HG03520 (cell line): ENCODE measurements around the gene TMEM171.

Source experiments
- ATAC-seq: cut with Tn5 transposase; IDR thresholded peaks from one replicate; pipeline ENCODE4 v1.9.1; 2021; ENCODE audit warnings: mild to moderate bottlenecking, moderate library complexity; ENCODE audit not compliant: unreplicated experiment

The TMEM171 gene

DNA sequence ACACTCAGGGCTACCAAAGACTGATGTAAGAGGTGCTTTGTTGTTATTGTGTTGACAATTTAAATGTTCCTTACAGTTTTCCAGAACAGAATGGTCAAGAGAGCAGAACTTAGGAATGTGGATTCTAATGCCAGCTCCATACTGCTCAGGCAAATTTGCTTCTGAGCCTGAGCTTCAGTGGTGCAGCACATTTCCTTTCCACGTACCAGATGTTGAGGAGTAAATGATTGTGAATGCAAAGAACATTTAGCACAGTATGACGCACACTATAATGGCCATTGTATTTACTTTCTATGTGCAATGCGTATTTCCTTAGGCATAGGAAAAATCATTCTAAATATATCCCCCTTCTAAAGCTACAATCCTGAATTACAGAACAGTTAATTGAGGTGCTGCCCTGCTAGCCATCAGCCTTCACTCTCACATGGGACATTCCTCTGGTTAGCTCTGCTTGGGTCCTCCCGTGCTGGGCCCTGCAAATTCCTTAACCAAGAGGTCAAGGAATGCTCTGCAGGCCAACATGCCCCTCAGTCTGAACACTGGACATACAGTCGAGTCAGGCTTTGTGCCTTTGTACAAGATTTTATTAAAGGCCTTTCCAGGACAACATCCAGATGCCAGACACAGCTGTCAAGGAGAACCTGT lies 31.5 kb downstream of the TMEM171 start:
- ATAC-seq: no peak

DNA sequence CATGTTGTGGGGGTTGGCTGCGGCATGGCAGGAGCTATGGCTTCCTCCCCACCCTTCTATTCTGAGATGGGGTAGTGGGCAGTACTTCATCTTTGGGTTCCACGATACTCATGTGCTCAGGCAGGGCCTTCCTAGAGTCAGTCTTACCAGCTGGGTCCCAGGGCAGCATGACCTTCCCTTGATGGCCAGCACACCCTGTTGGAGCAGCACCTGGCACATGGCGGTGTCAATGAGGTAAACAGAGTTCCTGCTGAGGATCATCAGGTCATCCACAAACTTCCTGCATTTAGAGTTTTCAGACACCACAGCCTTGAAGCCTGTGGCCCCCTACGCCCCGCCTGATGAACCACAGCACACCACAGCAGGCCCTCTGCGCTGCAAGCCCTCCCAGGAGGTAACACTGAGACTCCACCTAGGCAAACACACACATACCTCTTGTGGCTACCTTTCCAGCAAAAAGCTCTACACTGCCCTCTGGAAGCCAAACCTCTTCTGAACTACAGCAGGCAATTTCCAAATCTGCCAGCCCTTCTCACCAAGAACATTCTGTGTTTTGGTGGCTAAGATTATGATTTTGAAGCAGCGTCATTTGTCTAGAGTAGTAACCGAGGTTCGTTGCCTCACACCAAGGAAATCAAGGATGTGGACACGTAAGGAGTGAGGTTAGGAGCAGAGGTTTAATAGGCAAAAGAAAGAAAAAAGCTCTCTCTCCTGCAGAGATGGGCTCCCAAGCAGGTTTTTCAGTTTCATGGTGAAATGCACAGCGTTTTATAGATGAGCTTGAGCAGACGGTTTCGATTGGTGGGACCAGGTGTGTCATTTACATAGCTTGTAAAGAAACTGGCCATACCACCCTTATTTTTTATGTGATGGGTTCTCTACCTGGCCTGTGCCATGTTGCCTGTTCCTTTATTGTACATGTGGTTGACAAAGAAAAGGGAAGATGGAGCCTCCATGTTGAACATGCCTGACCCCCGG lies 32.3 kb downstream of the TMEM171 start:
- ATAC-seq: no peak

DNA sequence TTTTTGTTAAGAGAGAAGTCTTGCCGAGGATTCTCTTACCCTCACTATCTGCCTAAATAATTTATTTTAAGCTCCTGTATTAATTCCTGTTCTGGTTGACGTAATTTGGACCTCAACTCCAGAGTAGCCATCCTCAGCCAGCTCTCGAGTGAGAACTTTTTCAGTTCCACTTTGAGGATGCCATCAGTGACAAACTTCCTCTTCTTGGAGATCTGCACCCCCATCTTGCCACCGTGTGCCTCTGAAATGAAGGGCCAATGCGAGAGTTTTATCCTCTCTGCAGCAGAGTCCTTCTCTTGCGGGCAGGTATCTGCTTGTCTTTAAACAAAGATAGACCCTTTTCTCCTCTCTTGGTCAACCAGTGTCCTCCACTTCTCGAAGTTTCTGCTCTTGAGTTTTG lies 33.1 kb downstream of the TMEM171 start:
- no peak for ATAC-seq

DNA sequence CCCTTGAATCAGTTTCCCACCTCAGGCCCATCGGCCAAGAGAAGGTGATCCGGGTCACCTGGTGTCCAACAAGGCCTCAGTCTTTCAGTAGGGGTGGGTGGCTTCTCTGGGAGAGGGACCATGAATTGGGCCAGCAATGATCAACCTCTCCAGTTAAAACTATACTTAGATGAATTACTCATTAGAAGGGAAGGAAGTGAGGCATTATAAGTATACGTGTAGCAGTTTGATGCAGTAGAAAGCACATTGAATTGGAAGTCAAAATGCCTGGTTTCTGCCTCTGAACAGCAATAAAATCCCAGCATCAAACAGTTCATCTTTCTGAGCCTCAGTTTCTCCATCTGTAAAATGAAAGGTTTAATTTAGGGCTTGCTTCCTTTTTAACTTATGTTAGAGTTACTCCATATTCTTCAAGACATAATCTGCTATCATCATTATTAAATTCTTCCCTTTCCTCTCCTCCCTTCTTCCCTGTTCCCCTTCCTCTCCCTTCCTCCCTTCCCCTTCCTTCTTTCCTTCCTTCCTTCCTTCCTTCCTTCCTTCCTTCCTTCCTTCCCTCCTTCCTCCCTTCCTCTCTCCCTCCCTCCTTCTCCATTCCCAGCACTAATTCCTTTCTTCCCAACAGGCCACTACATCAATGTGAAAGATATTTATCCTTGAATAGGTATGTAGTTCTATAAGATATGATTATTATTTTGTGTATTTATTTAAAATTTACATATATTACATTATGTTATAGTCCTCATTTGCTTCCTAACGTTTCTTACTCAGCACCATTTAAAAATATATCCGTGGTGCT lies 34.0 kb downstream of the TMEM171 start:
- ATAC-seq: no peak

DNA sequence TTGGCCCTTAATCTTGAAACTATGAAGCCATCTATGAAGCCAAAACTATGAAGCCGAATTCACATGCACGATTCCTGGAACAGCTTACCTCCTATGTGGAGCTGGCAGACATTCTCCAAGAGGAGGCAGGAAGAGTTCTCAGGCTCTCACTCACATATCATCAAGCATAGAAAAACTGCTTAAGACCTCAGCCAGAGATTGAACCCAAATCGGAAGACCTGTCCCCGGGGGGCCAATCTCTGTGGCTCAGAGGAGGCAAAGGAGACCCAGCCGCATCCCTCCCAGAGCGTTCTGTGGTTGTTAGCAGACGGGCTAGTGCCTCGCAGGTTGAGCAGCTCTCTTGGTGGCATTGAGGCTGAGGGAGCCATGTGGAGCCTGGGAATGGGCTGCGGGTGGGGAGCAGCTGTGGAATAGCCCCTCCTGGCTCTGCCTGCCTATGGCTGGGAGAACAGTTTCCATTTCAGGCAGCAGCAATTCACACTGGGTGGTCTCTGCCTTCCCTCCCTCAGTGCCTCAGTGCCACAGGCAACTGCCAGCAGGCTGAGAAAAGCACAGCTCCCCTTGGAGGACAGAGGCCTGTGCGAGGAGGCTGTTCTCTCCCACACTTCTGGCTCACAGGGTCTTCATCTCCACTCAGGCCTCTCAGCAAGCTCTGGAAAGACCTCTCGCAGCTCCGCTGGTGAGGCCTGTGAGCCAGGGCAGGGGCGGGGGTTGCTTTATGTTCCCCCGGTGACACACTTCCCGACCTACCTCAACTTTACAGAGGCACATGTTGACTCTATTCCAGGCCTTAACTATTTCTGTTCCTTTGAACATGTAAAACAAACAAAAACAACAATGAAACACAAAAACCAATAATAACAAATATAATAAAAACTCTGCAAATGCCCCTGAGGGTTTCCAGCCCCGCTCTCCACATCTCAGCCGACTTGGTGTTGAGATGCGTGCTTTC lies 35.2 kb downstream of the TMEM171 start:
- no peak for ATAC-seq

DNA sequence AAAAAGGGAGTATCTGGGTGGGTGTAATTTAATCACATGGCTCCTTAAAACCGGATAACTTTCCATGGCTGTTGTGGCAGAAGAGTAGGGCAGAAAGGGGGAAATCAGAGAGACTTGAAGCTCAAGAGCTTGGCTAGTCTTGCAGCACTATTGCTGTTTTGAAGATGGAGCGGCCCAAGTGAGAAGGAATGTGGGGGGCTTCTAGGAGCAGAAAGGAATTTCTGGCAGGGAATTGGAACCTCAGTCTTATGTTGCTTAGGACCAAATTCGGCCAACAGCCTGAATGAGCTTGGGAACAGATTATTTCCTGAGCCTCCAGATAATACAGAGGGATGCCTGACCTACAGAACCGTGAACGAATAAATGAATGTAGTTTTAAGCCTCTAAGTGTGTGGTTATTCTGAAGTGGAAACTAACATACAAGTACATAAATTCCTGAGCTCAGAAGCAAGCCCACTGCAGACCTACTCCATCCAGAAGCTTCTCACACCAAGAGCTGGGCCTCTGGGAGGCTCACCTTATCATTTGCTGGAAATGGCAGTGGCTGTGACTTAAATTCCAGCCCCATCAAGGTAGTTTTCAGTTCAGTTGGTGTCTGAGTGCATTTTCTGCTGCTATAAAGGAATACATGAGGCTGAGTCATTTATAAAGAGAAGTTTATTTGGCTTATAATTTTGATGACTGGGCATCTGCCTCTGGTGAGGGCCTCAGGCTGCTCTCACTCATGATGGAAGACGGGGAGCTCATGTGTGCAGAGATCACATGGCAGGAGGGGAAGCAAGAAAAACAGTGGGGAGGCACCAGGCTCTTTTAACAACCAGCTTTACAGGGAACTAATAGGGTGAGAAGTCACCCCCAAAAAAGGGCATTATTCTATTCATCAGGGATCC lies 37.3 kb downstream of the TMEM171 start:
- ATAC-seq: no peak

DNA sequence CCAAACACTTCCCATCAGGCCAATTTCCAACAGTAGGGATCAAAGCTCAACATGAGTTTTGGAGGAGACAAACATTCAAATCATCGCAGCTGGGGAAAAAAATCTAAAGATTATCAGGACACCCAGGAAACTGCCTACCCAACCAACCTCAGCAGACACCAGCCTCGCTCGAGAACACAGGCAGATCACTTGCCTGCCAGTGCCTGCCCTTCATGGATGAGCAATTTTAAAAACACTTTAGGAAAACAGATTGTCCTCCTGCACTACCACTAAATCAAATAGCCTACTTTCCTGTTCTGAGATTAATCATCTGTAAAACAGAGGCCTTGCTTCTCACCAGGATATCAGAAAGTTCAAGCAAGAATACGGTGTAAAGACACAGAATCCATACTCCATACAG lies 37.9 kb downstream of the TMEM171 start:
- ATAC-seq: no peak

DNA sequence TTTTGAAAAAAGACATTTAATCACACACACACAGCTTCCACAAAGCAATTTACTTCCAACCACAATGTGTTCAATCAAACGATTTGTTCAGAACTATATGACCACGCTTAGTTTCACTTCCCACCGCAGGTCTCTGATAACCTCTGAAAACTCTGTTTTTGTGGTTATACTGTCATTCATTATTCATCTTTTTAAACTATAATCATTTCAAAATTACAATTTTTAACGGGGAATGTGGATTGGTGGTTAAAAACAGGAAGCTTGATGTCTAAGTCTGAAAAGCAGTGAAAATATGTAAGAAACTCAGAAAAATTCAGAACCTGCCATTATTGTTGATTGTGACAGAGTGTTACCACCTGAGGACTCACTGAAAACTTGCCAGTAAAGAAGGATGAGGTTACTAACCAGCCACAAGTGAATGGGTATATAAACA lies 39.9 kb downstream of the TMEM171 start:
- ATAC-seq: no peak

DNA sequence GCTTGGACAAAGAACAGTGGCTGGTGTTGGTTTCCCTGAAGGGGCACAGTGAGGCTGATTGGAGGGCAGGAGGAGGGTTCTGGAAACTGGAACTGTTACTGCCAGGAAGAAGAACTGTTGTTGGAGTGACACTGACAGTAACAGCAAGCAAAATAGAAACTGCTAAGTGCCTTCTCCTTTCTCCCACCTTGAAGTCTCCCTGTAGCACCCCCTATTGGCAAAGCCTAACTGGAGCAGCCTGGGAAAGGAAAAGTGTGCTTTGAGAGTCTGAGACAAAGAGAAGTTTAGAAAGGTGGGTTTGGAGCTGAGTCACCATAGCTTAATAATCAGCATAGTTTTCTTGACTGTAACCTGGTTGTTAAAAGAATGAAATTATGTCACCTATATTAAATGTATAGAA lies 50.1 kb downstream of the TMEM171 start:
- ATAC-seq: no peak

DNA sequence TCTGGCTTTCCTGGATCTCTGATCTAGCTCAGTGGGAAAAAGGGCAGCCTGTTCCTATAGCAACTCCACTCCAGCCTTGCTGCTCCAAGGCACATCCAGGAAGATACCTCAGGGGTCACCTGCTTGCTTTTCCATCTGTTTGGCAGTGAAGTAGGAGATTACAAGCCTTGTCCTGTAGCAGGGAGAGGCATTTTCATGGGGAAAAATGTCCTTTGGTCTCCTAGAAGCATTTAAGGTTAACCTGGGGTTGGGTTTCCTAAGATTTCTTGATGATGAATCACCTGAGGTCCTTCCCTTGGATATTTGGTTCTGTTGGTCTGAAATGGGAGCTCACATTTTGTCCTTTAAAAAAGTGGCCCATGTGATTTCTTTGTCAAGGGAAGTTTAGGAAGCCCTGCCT lies 51.1 kb downstream of the TMEM171 start:
- ATAC-seq: no peak

DNA sequence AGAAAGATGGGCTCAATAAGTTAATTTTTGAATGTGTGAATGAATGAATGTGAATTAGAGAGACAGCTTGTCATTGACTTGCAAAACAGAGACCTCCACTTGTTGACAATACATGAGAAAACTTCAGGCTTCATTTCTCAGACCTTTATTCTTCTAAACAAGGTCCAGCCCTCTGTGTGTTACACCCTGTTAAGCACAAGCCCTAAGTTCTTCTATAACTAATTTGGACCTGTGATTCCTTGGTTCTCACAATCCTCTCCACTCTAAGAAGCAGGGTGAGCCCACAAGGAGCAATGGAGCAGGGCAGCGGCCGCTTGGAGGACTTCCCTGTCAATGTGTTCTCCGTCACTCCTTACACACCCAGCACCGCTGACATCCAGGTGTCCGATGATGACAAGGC lies 52.6 kb downstream of the TMEM171 start, which contains the start of gene TMEM174:
TSS of gene TMEM174 (plus strand) at position 243 of the 400 bp plus-strand sequence. CDS start at position 294, 51 bp downstream.
- no peak for ATAC-seq

DNA sequence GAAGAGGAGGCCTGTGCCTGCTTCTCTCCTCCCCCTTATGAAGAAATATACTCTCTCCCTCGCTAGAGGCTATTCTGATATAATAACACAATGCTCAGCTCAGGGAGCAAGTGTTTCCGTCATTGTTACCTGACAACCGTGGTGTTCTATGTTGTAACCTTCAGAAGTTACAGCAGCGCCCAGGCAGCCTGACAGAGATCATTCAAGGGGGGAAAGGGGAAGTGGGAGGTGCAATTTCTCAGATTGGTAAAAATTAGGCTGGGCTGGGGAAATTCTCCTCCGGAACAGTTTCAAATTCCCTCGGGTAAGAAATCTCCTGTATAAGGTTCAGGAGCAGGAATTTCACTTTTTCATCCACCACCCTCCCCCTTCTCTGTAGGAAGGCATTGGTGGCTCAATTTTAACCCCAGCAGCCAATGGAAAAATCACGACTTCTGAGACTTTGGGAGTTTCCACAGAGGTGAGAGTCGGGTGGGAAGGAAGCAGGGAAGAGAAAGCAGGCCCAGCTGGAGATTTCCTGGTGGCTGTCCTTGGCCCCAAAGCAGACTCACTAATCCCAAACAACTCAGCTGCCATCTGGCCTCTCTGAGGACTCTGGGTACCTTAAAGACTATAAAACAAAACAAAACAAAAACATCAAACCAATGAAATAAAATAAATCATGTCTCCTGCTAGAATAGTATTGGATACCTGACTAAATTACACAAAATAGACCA lies 53.9 kb downstream of the TMEM171 start:
- ATAC-seq: no peak

DNA sequence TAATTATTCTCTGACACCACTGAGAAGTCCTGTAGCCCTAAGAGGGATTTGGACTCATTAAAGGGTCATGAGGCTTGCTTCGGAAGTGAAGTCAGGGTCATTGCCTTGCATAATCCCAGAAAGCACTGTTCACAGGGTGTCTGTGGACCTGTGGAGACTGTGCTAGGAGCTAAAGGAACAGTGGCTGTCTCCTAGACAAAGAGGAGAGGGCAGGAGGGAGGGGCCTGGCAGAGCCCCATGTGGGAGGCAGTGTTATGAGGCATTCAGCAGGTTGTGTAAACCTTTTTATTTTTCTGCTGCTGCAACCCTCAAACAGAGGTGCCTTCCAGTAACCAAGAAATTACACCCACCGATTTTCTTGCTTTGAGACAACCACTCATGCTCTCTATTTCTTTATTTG lies 55.9 kb downstream of the TMEM171 start:
- ATAC-seq: no peak

DNA sequence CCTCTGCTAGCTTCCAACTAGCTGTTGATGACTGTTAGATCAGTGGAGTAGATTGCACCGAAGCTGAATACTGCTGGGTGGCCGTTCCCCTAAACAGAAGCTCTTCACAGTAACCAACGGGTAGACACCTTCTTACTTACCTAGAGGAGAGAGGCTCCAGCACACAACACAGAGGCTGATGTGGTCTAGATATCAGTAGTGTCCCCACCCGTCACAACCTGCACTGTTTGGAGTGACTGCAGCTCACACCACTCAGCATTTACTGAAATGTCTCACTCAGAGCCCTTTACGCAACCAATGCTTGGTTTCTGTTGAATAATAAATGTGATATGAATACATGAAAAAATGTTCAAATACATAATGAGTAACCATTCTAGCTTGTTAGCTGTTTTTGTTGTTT lies 57.9 kb downstream of the TMEM171 start:
- no peak for ATAC-seq

DNA sequence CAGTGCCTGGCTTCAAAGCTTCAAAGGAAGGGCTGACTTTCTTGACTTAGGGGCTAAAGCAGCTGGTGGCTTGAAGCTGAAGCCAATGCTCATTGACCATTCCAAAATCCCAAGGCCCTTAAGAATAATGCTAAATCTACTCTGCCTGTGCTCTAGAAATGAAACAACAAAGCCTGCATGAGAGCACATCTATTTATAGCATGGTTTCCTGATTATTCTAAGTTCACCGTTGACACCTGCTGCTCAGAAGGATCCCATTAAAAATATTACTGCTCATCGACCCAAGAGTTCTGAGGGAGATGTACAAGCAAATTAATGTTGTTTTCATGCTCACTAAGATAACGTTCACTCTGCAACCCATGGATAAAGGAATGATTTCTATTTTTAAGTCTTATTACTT lies 59.4 kb downstream of the TMEM171 start:
- no peak for ATAC-seq

DNA sequence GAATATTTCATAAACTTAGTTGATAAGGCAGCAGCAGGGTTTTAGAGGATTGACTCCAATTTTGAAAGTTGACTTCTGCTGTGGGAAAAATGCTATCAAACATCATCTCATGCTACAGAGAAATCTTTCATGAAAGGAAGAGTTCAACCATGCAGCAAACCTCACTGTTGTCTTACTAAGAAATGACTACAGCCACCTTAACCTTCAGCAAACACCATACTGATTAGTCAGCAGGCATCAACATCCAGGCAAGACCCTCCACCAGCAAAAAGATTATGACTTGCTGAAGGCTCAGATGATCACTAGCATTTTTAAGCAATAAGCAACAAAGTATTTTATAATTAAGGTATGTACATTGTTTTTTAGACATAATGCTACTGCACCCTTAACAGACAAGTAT lies 60.2 kb downstream of the TMEM171 start:
- ATAC-seq: no peak
